Measurements from ENCODE around the gene ANKRD44.

ANKRD44 gene

GRCh38 chr2:196971574-196972279 is 338.9 kb downstream of the ANKRD44 start:
- Histone ChIP-seq H3K27ac (no peak overlapping the region), H3K4me3 (ENCODE audit: low read depth, low read length) (no peak overlapping the region), H3K36me3 (replicated peaks) (no peaks in the 10 kb centered on the region), H3K27me3 (replicated peaks) (no peaks in the 10 kb centered on the region)
- no peak for DNase-seq
- in situ Hi-C loops (cut with HindIII; ENCODE audit: low pct_ligation_motif_present, low sequenced_read_pairs), result no loop called here
- TF ChIP-seq CTCF (IDR thresholded peaks at IDR 0.05; ENCODE audit: low read depth, low read length, missing control alignments), result no peak

GRCh38 chr2:196970099-196970498 is 340.5 kb downstream of the ANKRD44 start:
- TF ChIP-seq CTCF (IDR thresholded peaks at IDR 0.05; ENCODE audit: low read depth, low read length, missing control alignments), result no peak
- in situ Hi-C loops (cut with HindIII; ENCODE audit: low pct_ligation_motif_present, low sequenced_read_pairs), result no loop called here
- no peaks in the 10 kb centered on the region for H3K36me3 ChIP-seq (replicated peaks)
- no peak for DNase-seq
- H3K27ac ChIP-seq, result no peak overlapping the region
- H3K27me3 ChIP-seq (replicated peaks), result no peaks in the 10 kb centered on the region
- no peak overlapping the region for H3K4me3 ChIP-seq (ENCODE audit: low read depth, low read length)

GRCh38 chr2:196968516-196968915 is 342.1 kb downstream of the ANKRD44 start:
- H3K4me3 ChIP-seq (ENCODE audit: low read depth, low read length), result no peak overlapping the region

GRCh38 chr2:196967775-196968174 is 342.8 kb downstream of the ANKRD44 start:
- H3K36me3 ChIP-seq (replicated peaks), result no peaks in the 10 kb centered on the region
- in situ Hi-C loops (cut with HindIII; ENCODE audit: low pct_ligation_motif_present, low sequenced_read_pairs), result no loop called here
- no peak overlapping the region for H3K4me3 ChIP-seq (ENCODE audit: low read depth, low read length)
- no peak overlapping the region for H3K27ac ChIP-seq
- no peak for TF ChIP-seq CTCF (IDR thresholded peaks at IDR 0.05; ENCODE audit: low read depth, low read length, missing control alignments)
- DNase-seq, result no peak
- no peaks in the 10 kb centered on the region for H3K27me3 ChIP-seq (replicated peaks)

More at GRCh38 chr2:196968516-196968915, 342.1 kb downstream of the ANKRD44 start:
- DNase-seq, result no peak
- Histone ChIP-seq H3K36me3 (replicated peaks) (no peaks in the 10 kb centered on the region), H3K27ac (no peak overlapping the region), H3K27me3 (replicated peaks) (no peaks in the 10 kb centered on the region)
- TF ChIP-seq CTCF (IDR thresholded peaks at IDR 0.05; ENCODE audit: low read depth, low read length, missing control alignments), result no peak
- in situ Hi-C loops (cut with HindIII; ENCODE audit: low pct_ligation_motif_present, low sequenced_read_pairs), result no loop called here

- H3K4me3 ChIP-seq (ENCODE audit: low read depth, low read length), result peak overlapping the region; percentile 38
- in situ Hi-C loops (cut with HindIII; ENCODE audit: low pct_ligation_motif_present, low sequenced_read_pairs), result no loop called here
These were observed 343.5 kb downstream of the ANKRD44 start for GRCh38 chr2:196967116-196967515.

More at GRCh38 chr2:196967116-196967515, 343.5 kb downstream of the ANKRD44 start:
- H3K36me3 ChIP-seq (replicated peaks), result no peaks in the 10 kb centered on the region
- no peaks in the 10 kb centered on the region for H3K27me3 ChIP-seq (replicated peaks)
- no peak overlapping the region for H3K27ac ChIP-seq
- TF ChIP-seq CTCF (IDR thresholded peaks at IDR 0.05; ENCODE audit: low read depth, low read length, missing control alignments), result no peak
- DNase-seq, result peak; percentile 54

All from brain microvascular endothelial cell (primary cell).